ENCODE measurements around the gene TOGARAM2. TPM values are rescaled to one million over a fixed set of nuclear protein-coding genes. Genes with fewer than 3 reads are reported as not detected.

Gene TOGARAM2
- total and polyA plus RNA-seq, 2 of the 8 experiments (the other 6 are each of a cell fraction or from before 2014, with no cell fraction given): 0.42 to 1.4 TPM

DNA sequence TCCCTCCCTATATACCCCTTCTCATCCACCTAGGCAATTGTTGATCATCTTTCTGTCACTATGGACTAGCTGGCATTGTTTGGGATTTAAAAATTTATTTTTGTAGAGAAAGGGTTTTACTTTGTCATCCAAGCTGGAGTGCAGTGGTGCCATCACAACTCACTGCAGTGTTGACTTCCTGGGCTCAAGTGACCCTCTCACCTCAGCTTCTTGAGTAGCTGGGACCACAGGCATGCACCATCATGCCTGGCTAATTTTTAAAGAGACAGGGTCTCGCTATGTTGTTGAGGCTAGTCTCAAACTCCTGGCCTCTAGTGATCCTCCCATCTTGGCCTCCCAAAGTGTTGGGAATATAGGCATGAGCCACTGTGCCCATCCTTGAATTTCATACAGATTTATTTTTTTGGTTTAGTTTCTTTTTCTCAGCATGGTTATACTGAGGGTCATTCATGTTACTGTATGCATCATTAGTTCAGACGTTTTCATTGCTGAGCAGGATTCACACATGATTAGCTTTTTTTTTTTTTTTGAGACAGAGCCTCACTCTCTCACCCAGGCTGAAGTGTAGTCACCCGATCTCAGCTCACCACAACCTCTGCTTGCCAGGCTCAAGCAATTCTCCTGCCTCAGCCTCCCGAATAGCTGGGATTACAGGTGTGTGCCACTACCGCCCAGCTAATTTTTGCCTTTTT is 101.9 kb downstream of the TOGARAM2 start:
- Histone ChIP-seq H3K9ac (replicated peaks in 1 of 4; ENCODE audit: extremely low read depth in 1 of 4, low read depth in 3 of 4, low read length in 3 of 4) (no peak overlapping the region), H4K91ac (replicated peaks; ENCODE audit: insufficient read length, low read length) (no peak overlapping the region), H3K79me2 (ENCODE audit: control insufficient read depth in 1 of 2, insufficient read depth in 2 of 2, low read length in 2 of 2) (no peaks in the 10 kb centered on the region), H3K4me3 (ENCODE audit: extremely low read depth in 1 of 4, insufficient read depth in 2 of 4, low read depth in 3 of 4, low read length in 4 of 4) (no peak overlapping the region), H4K5ac (ENCODE audit: insufficient read length, low read depth, low read length) (no peak overlapping the region), H3K4me2 (ENCODE audit: insufficient read depth in 1 of 2, low read depth in 2 of 2, low read length in 2 of 2) (no peak overlapping the region), H2BK12ac (ENCODE audit: low read depth, low read length) (no peak overlapping the region), H3K9me3 (ENCODE audit: insufficient read depth in 2 of 2, low read depth in 1 of 2, low read length in 1 of 2) (no peaks in the 10 kb centered on the region), H2BK20ac (ENCODE audit: low read length) (no peak overlapping the region), H3K4me1 (replicated peaks in 1 of 4; ENCODE audit: control insufficient read depth in 3 of 4, insufficient read depth in 4 of 4, low read length in 3 of 4) (no peaks in the 10 kb centered on the region), H3K18ac (ENCODE audit: extremely low read depth, low read length) (no peak overlapping the region), H3K27ac (ENCODE audit: low read depth, low read length) (no peak overlapping the region), H3K27me3 (replicated peaks in 1 of 4; ENCODE audit: control insufficient read depth in 3 of 4, extremely low read depth in 1 of 4, insufficient read depth in 3 of 4, low read length in 3 of 4) (no peaks in the 10 kb centered on the region), H2BK120ac (replicated peaks; ENCODE audit: low read depth, low read length) (no peak overlapping the region), H3K79me1 (ENCODE audit: low read depth, low read length) (no peaks in the 10 kb centered on the region), H3K56ac (replicated peaks; ENCODE audit: insufficient read length, low read depth, low read length) (no peak overlapping the region), H3K14ac (ENCODE audit: insufficient read length) (no peak overlapping the region), H3K4ac (replicated peaks; ENCODE audit: insufficient read length, low read depth, low read length) (no peak overlapping the region), H2AFZ (ENCODE audit: low read length) (0 out of 2 replicates have a peak overlapping the region, but pooled peaks have one; percentile 53), H3K23me2 (ENCODE audit: low read depth, low read length) (no peaks in the 10 kb centered on the region), H2BK15ac (ENCODE audit: low read length) (no peak overlapping the region), H3K36me3 (ENCODE audit: control insufficient read depth in 2 of 4, insufficient read depth in 4 of 4, low read length in 3 of 4) (no peaks in the 10 kb centered on the region), H2BK5ac (ENCODE audit: low read depth, low read length) (no peak overlapping the region), H4K20me1 (replicated peaks in 1 of 2; ENCODE audit: control insufficient read depth in 1 of 2, insufficient read depth in 2 of 2, low read length in 2 of 2) (no peaks in the 10 kb centered on the region), H3K23ac (ENCODE audit: insufficient read length) (no peak overlapping the region), H2AK5ac (ENCODE audit: low read depth, low read length) (no peak overlapping the region), H4K8ac (ENCODE audit: extremely low read depth, insufficient read depth, low read length) (no peak overlapping the region)
- peak in 1 of 2 experiments; percentile 2 for DNase-seq (ENCODE audit: low read depth in 1 of 2, low spot score in 2 of 2)
- no peak for FAIRE-seq
- ChIA-PET CTCF (ENCODE audit: partially characterized antibody) (interaction anchor here (0.9 kb wide), 1 partner anchor 20 kb away, joined by 3 read pairs; no protein-coding TSS in a partner anchor), POLR2A (ENCODE audit: partially characterized antibody) (no interaction called here)
- WGBS, 2 experiments (ENCODE audit: extremely low coverage in 1 of 2, insufficient coverage in 1 of 2, insufficient read length in 1 of 2, insufficient replicate concordance in 2 of 2, low coverage in 1 of 2, low lambda C conversion rate in 2 of 2, missing lambda C conversion rate in 1 of 2): 85% methylated on average over 5 of the region's 5 CpGs; no CpG with 5 or more reads in 1 of the 2 experiments
- TF ChIP-seq TCF12 (IDR thresholded peaks at IDR 0.05; ENCODE audit: low read depth, low read length) (no peak), TBP (IDR thresholded peaks at IDR 0.05; ENCODE audit: low read depth, low read length) (no peak), KDM5A (IDR thresholded peaks at IDR 0.05; ENCODE audit: low read length) (no peak), RBBP5 (IDR thresholded peaks at IDR 0.05; ENCODE audit: borderline replicate concordance, low read depth, low read length) (no peak), RNF2 (IDR thresholded peaks at IDR 0.05; ENCODE audit: borderline replicate concordance, low read depth, low read length, missing control alignments, poor library complexity, severe bottlenecking) (no peak), GTF2F1 (IDR thresholded peaks at IDR 0.05; ENCODE audit: borderline replicate concordance, low read depth, low read length) (no peak), SAP30 (IDR thresholded peaks at IDR 0.05; ENCODE audit: insufficient read depth, insufficient replicate concordance, low read length) (no peak), EZH2 (IDR thresholded peaks at IDR 0.05; ENCODE audit: low read depth, low read length, severe bottlenecking) (no peak), SIX5 (IDR thresholded peaks at IDR 0.05; ENCODE audit: low read depth, low read length) (no peak), FOSL1 (IDR thresholded peaks at IDR 0.05; ENCODE audit: insufficient read depth, low read depth, low read length) (no peak), BRCA1 (IDR thresholded peaks at IDR 0.05; ENCODE audit: low read depth, low read length) (no peak), POU5F1 (IDR thresholded peaks at IDR 0.05; ENCODE audit: low read depth, low read length) (no peak), KDM1A (IDR thresholded peaks at IDR 0.05; ENCODE audit: borderline replicate concordance, low read length) (no peak)

All from H1 (cell line).